Heart left ventricle (tissue), 16 donors: Measurements from ENCODE around the gene DDX10. TPM values are rescaled to one million over a fixed set of nuclear protein-coding genes. Genes with fewer than 3 reads are reported as not detected.

ENCODE experiments used
- ATAC-seq, 4 donors: fragments of 200-7000 bp; cut with Tn5 transposase; one replicate each; pipeline ENCODE4 v1.9.1; 2020 to 2022; ENCODE audit warnings: moderate library complexity in 4 of 4, mild to moderate bottlenecking in 3 of 4, moderate number of reproducible peaks in 1 of 4
- DNase-seq, 5 donors: peaks; one replicate each; pipeline ENCODE4 v3.0.0-alpha.2; 2020
- H3K27ac ChIP-seq, 12 donors: fragments of 200-600 bp; sonication (generic) in 4 of 12; one replicate each; pipeline versions ENCODE4 v1.5.0 to v1.8.0; 2016 to 2022; ENCODE audit warnings: mild to moderate bottlenecking in 2 of 12
- H3K27me3 ChIP-seq, 9 donors: fragments of 200-600 bp; sonication (generic) in 2 of 9; one replicate each; pipeline versions ENCODE4 v1.5.1 to v1.8.0; 2016 to 2022; ENCODE audit warnings: mild to moderate bottlenecking in 3 of 9
- H3K36me3 ChIP-seq, 9 donors: fragments of 200-600 bp; sonication (generic) in 2 of 9; one replicate each; pipeline versions ENCODE4 v1.5.0 to v1.8.0; 2018 to 2022; ENCODE audit warnings: mild to moderate bottlenecking in 2 of 9
- H3K4me1 ChIP-seq, 12 donors: fragments of 200-600 bp; sonication (generic) in 4 of 12; one replicate each; pipeline versions ENCODE4 v1.5.0 to v1.8.0; 2016 to 2022; ENCODE audit warnings: mild to moderate bottlenecking in 3 of 12
- H3K4me3 ChIP-seq, 12 donors: fragments of 200-600 bp; sonication (generic) in 4 of 12; one replicate each; pipeline versions ENCODE4 v1.5.0 to v1.8.0; 2017 to 2022; ENCODE audit warnings: mild to moderate bottlenecking in 9 of 12, moderate library complexity in 4 of 12
- H3K9me3 ChIP-seq, 12 donors: fragments of 200-600 bp; sonication (generic) in 4 of 12; one replicate each; pipeline versions ENCODE4 v1.5.0 to v1.8.0; 2016 to 2022; ENCODE audit warnings: mild to moderate bottlenecking in 1 of 12
- CTCF ChIP-seq, 12 donors: fragments of 200-600 bp; sonication (generic) in 4 of 12; IDR thresholded peaks; one replicate each; pipeline versions ENCODE4 v1.5.0 to v1.8.0; 2018 to 2022; ENCODE audit warnings: antibody characterized with exemption in 12 of 12, mild to moderate bottlenecking in 5 of 12
- POLR2A ChIP-seq, 2 donors: fragments of 450-650 bp; IDR thresholded peaks; one replicate each; pipeline ENCODE4 v1.6.1; 2017; ENCODE audit warnings: antibody characterized with exemption in 2 of 2, mild to moderate bottlenecking in 2 of 2, moderate library complexity in 2 of 2
- WGBS, 4 donors: extraction: QIAGEN DNeasy Blood & Tissue Kit in 2 of 4; methylation state at CpG; one replicate each; pipeline versions ENCODE4 v1.1.5 to v1.1.7; 2013 to 2018; 5-methylcytosine and 5-hydroxymethylcytosine counted together
- intact Hi-C, 10 donors: fragments of 100-400 bp; cut with DNase I; formaldehyde crosslinking; loops; one replicate each; pipeline versions ENCODE4 v1.11.1 to v1.14.2; 2022
- polyA plus RNA-seq, 2 donors: library from polyadenylated mRNA; stranded (reverse); fragments of 200-250 nt; gene quantifications; one replicate each; pipeline ENCODE4 v1.2.3, GENCODE V29; 2013
- total RNA-seq, 9 donors: library from RNA; depleted of rRNA in 2 of 9; stranded (reverse); fragments of >200 nt in 2 of 9; fragmentation: NEBNext Ultra II Directional in 3 of 9; extraction: Animal tissue kit (Norgen Biotek cat#: 25700) in 3 of 9; gene quantifications; one replicate each; pipeline versions ENCODE4 v1.1.0 to v1.2.4, GENCODE V29; 2016 to 2023
- donor health status: ischemic (EF 13 %, LVEDD 7.1; RV severe dilation, severe dysfunction).
- donor health status: healthy with polysubstance abuse.
- donor health status: DM: no; HTN: yes; CAD: no.
- donor health status: DM: no; HTN: no; CAD: no.
- donor health status: ischemic (EF 25% LVEDD 6.9; RV normal size, moderate dysfunction).
- donor health status: ischemic (EF 25% LVEDD 5.7; RV mildly dilated, moderate dysfunction).
- donor health status: healthy.
- donor health status: DM: yes; HTN: yes; CAD: no.
- donor health status: ischemic (EF 35%, LVEDD 5.7; RV mildly dilated, moderate dysfunction).
- donor health status: nonischemic (EF 11% LVEDD 7.7; RV severe dilation, severe dysfunction).
- donor health status: DM: yes; HTN: yes; CAD: no.
- donor health status: PGD.
- donor health status: ischemic (EF 29% LVEDD 5.4; RV normal size, mild dysfunction).
- donor health status: nonischemic (EF 23%, LVEDD 6.1; RV moderate dilation, normal function).

DDX10 gene
- total and polyA plus RNA-seq, 11 donors, result 8.3 to 17.2 (median 12.1) TPM

GRCh38 chr11:108985945-108986279, 321.0 kb downstream of the DDX10 start:
- no peak for DNase-seq
- Histone ChIP-seq H3K27ac (no peak overlapping the region), H3K4me1 (peaks cover 0 to 23% (median 9%) of the 10 kb centered on the region in 12 donors), H3K9me3 (peaks cover 0 to 13% (median 0%) of the 10 kb centered on the region in 12 donors), H3K4me3 (no peak overlapping the region), H3K27me3 (no peaks in the 10 kb centered on the region), H3K36me3 (no peaks in the 10 kb centered on the region)
- no peak for TF ChIP-seq POLR2A (IDR thresholded peaks at IDR 0.05)
- TF ChIP-seq CTCF (IDR thresholded peaks at IDR 0.05), result no peak
- ATAC-seq, result peak in 1 of 4 donors; percentile 76
- intact Hi-C loops, result loop anchor here in 1 of 10 donors (10.0 kb wide), 1 partner anchor 89 kb away; no protein-coding TSS in a partner anchor
- WGBS, 4 donors, result 55 to 75% (median 61%) methylated on average over 1 of the region's 1 CpG

Other genes starting within 250 kb of the DDX10 start
- 1 to 10 TPM in 3 of 9 donors, under 1 TPM in 3, not detected in 3; 0.33 to 1.9 (median 1.1) TPM for gene C11orf65, start 197.5 kb upstream of the DDX10 start, total RNA-seq
- gene C11orf65, start 197.5 kb upstream of the DDX10 start, polyA plus RNA-seq, result under 1 TPM; 0.14 to 0.19 TPM
- 10 to 100 TPM in 6 of 9 donors, 1 to 10 TPM in 3; 7.3 to 19.8 (median 10.2) TPM for gene POGLUT3, start 166.7 kb upstream of the DDX10 start, total RNA-seq
- 1 to 10 TPM; 5.3 to 6.9 TPM for gene POGLUT3, start 166.7 kb upstream of the DDX10 start, polyA plus RNA-seq
- gene EXPH5, start 71.3 kb upstream of the DDX10 start, total RNA-seq, result 1 to 10 TPM in 6 of 9 donors, under 1 TPM in 3; 0.37 to 4.2 (median 1.3) TPM
- gene EXPH5, start 71.3 kb upstream of the DDX10 start, polyA plus RNA-seq, result under 1 TPM; 0.14 to 0.27 TPM